Measurements from ENCODE around the gene MYL12B. TPM values are rescaled to one million over a fixed set of nuclear protein-coding genes. Genes with fewer than 3 reads are reported as not detected.

MYL12B gene
- total and polyA plus RNA-seq, 2 donors (not counting 3 experiments of a cell fraction or from before 2014, with no cell fraction given), result 634 to 724 TPM

- no peaks in the 10 kb centered on the region for H3K79me2 ChIP-seq (ENCODE audit: control insufficient read depth, insufficient read depth, low read length)
- no peak overlapping the region for H3K4me2 ChIP-seq (ENCODE audit: insufficient read depth, low read length)
- no peak overlapping the region for H3K4me3 ChIP-seq (replicated peaks in 1 of 3; ENCODE audit: insufficient read depth in 1 of 3, low read depth in 1 of 3, low read length in 3 of 3)
- intact Hi-C loops (cut with micrococcal nuclease) (no loop called here), dilution Hi-C loops (cut with MboI; ENCODE audit: extremely low pct_ligation_motif_present, low sequenced_read_pairs) (no loop called here)
- no peak for FAIRE-seq
- H3K36me3 ChIP-seq (ENCODE audit: control insufficient read depth in 2 of 2, extremely low read depth in 1 of 2, insufficient read depth in 2 of 2, low read length in 2 of 2), result no peaks in the 10 kb centered on the region
- H4K20me1 ChIP-seq (replicated peaks; ENCODE audit: control insufficient read depth, extremely low read depth, insufficient read depth, low read length), result no peaks in the 10 kb centered on the region
- TF ChIP-seq EZH2 (IDR thresholded peaks at IDR 0.05; ENCODE audit: borderline replicate concordance, low read depth, low read length, severe bottlenecking) (no peak), POLR2A (IDR thresholded peaks at IDR 0.05; ENCODE audit: low read depth, low read length) (no peak)
- TF ChIP-seq, protein P1, sequence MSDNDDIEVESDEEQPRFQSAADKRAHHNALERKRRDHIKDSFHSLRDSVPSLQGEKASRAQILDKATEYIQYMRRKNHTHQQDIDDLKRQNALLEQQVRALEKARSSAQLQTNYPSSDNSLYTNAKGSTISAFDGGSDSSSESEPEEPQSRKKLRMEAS (IDR thresholded peaks at IDR 0.05; ENCODE audit: insufficient read depth, insufficient read length), result no peak
- H2AFZ ChIP-seq (ENCODE audit: low read depth, low read length), result no peak overlapping the region
- no peaks in the 10 kb centered on the region for H3K27me3 ChIP-seq (ENCODE audit: control insufficient read depth in 2 of 2, insufficient read depth in 2 of 2, low read length in 2 of 2)
- BruUV-seq (replicated peaks), result no TSS peak
- CTCF ChIA-PET, result no interaction called here
- H3K9me1 ChIP-seq (replicated peaks; ENCODE audit: control insufficient read depth, extremely low read depth, insufficient read depth, low read length), result no peaks in the 10 kb centered on the region
- DNase-seq (ENCODE audit: low read depth, low spot score), result no peak
- no peaks in the 10 kb centered on the region for H3K4me1 ChIP-seq (ENCODE audit: control insufficient read depth, extremely low read depth, insufficient read depth, low read length)
- H3K27ac ChIP-seq (ENCODE audit: insufficient read depth, low read depth, low read length), result no peak overlapping the region
- no peak overlapping the region for H3K9ac ChIP-seq (replicated peaks; ENCODE audit: extremely low read depth, insufficient read depth, low read length)
- POLR2A ChIA-PET, result no interaction called here
- H3K9me3 ChIP-seq (replicated peaks; ENCODE audit: control insufficient read depth, insufficient read depth, low read length), result no peaks in the 10 kb centered on the region
These were observed 26.1 kb upstream of the MYL12B start for GRCh38 chr18:3235846-3236245.

DNA sequence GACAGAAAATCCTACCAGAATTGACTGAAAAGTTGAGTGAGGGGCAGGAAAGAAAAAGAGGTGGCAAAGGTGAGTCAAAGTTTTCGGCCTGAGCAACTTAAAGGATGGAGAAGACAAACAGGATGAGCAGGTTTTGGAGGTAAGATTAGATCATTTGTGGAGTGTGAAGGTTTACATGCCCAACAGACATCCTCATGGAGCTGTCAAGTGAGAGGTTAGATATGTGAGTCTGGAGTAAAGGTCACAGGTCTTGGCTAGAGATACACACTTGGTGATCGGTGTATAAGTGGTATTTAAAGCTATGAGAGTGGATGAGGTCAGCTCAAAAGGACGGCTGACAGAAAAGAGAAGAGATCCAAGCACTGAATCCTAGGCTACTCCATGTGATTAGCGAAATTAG is 25.5 kb upstream of the MYL12B start:
- no peak overlapping the region for H3K27ac ChIP-seq (ENCODE audit: insufficient read depth, low read depth, low read length)
- H2AFZ ChIP-seq (ENCODE audit: low read depth, low read length), result no peak overlapping the region

More for the DNA sequence above, 25.5 kb upstream of the MYL12B start:
- DNase-seq (ENCODE audit: low read depth, low spot score), result no peak
- H3K36me3 ChIP-seq (ENCODE audit: control insufficient read depth in 2 of 2, extremely low read depth in 1 of 2, insufficient read depth in 2 of 2, low read length in 2 of 2), result no peaks in the 10 kb centered on the region
- ChIA-PET CTCF (no interaction called here), POLR2A (no interaction called here)
- H3K9me1 ChIP-seq (replicated peaks; ENCODE audit: control insufficient read depth, extremely low read depth, insufficient read depth, low read length), result no peaks in the 10 kb centered on the region
- no peak for TF ChIP-seq POLR2A (IDR thresholded peaks at IDR 0.05; ENCODE audit: low read depth, low read length)
- no peak for TF ChIP-seq POLR2AphosphoS5 (IDR thresholded peaks at IDR 0.05; ENCODE audit: insufficient read depth, low read depth, low read length)
- no peak for TF ChIP-seq GATA2 (IDR thresholded peaks at IDR 0.05; ENCODE audit: insufficient read depth, insufficient read length, low read depth, low read length)
- TF ChIP-seq FOS (IDR thresholded peaks at IDR 0.05; ENCODE audit: borderline replicate concordance, insufficient read depth, low read length), result no peak
- no peak for TF ChIP-seq JUN (IDR thresholded peaks at IDR 0.05; ENCODE audit: borderline replicate concordance, insufficient read depth, insufficient read length, low read depth)
- TF ChIP-seq CTCF (IDR thresholded peaks at IDR 0.05; ENCODE audit: extremely low read depth in 1 of 2, insufficient read depth in 1 of 2, low read depth in 1 of 2, low read length in 2 of 2), result no peak
- TF ChIP-seq, protein P1 (IDR thresholded peaks at IDR 0.05; ENCODE audit: insufficient read depth, insufficient read length), result no peak
- TF ChIP-seq MYC (IDR thresholded peaks at IDR 0.05; ENCODE audit: low read depth, low read length), result no peak
- no peak for TF ChIP-seq EZH2 (IDR thresholded peaks at IDR 0.05; ENCODE audit: borderline replicate concordance, low read depth, low read length, severe bottlenecking)
- no peaks in the 10 kb centered on the region for H3K79me2 ChIP-seq (ENCODE audit: control insufficient read depth, insufficient read depth, low read length)
- H3K9me3 ChIP-seq (replicated peaks; ENCODE audit: control insufficient read depth, insufficient read depth, low read length), result no peaks in the 10 kb centered on the region
- intact Hi-C loops (cut with micrococcal nuclease) (no loop called here), dilution Hi-C loops (cut with MboI; ENCODE audit: extremely low pct_ligation_motif_present, low sequenced_read_pairs) (no loop called here)
- H3K27me3 ChIP-seq (ENCODE audit: control insufficient read depth in 2 of 2, insufficient read depth in 2 of 2, low read length in 2 of 2), result no peaks in the 10 kb centered on the region
- no peak for FAIRE-seq
- H3K9ac ChIP-seq (replicated peaks; ENCODE audit: extremely low read depth, insufficient read depth, low read length), result no peak overlapping the region
- no TSS peak for BruUV-seq (replicated peaks)
- H4K20me1 ChIP-seq (replicated peaks; ENCODE audit: control insufficient read depth, extremely low read depth, insufficient read depth, low read length), result no peaks in the 10 kb centered on the region
- no peaks in the 10 kb centered on the region for H3K4me1 ChIP-seq (ENCODE audit: control insufficient read depth, extremely low read depth, insufficient read depth, low read length)
- H3K4me3 ChIP-seq (replicated peaks in 1 of 3; ENCODE audit: insufficient read depth in 1 of 3, low read depth in 1 of 3, low read length in 3 of 3), result no peak overlapping the region
- no peak overlapping the region for H3K4me2 ChIP-seq (ENCODE audit: insufficient read depth, low read length)

Measured in endothelial cell of umbilical vein (primary cell).